Fibroblast of the aortic adventitia (primary cell): ENCODE measurements around the gene GABRG3. TPM values are rescaled to one million over a fixed set of nuclear protein-coding genes. Genes with fewer than 3 reads are reported as not detected.

ENCODE experiments used
- DNase-seq: peaks from one replicate; pipeline ENCODE4 v3.0.0-alpha.2; 2010; ENCODE audit warnings: low read depth
- H3K4me3 ChIP-seq: 2 replicates; pipeline ENCODE4 v1.5.1; 2011; ENCODE audit warnings: low read depth, mild to moderate bottlenecking, control low read depth, low read length, moderate library complexity
- CTCF ChIP-seq: IDR thresholded peaks from 2 replicates; pipeline ENCODE4 v1.5.1; 2011; ENCODE audit warnings: mild to moderate bottlenecking, low read length, control low read depth, inconsistent platforms; ENCODE audit not compliant: insufficient read depth
- total RNA-seq: library from RNA; depleted of rRNA; stranded (reverse); fragments of >200 nt; gene quantifications from 2 replicates; pipeline ENCODE4 v1.2.3, GENCODE V29; 2012; ENCODE audit warnings: low replicate concordance

GABRG3 gene
- total RNA-seq, 1 donor: not detected

- no peak overlapping the region for H3K4me3 ChIP-seq
- no peak for DNase-seq
- TF ChIP-seq CTCF: no peak
Measured at GRCh38 chr15:27456807-27457206, 485.8 kb downstream of the GABRG3 start.

- TF ChIP-seq CTCF: no peak
- H3K4me3 ChIP-seq: no peak overlapping the region
- DNase-seq: no peak
Measured at GRCh38 chr15:27457766-27458165, 486.8 kb downstream of the GABRG3 start.

- H3K4me3 ChIP-seq: no peak overlapping the region
- no peak for TF ChIP-seq CTCF
- no peak for DNase-seq
Measured at GRCh38 chr15:27458345-27459084, 487.5 kb downstream of the GABRG3 start.

DNA sequence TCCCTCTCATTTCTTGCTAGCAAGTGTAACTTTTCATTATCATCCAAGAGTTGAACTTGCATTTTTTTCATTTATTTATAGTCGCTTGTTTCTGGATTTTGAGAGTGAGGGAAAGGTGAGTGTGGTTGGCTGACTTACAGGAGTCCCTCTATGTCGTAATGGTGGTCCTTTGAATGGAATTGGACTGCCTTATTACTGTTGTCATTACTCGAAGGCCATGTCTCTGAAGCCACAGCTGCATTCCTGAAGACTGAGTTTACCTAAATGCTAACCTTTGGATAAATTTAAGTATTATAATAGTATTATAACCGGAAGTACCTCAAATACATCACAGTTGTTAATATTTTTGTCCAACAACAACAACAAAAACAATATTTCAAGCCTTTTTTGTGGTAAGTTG lies 488.9 kb downstream of the GABRG3 start:
- no peak for DNase-seq
- no peak for TF ChIP-seq CTCF
- no peak overlapping the region for H3K4me3 ChIP-seq

- no peak for DNase-seq
- TF ChIP-seq CTCF: no peak
- H3K4me3 ChIP-seq: no peak overlapping the region
Measured at GRCh38 chr15:27461181-27461580, 490.2 kb downstream of the GABRG3 start.

DNA sequence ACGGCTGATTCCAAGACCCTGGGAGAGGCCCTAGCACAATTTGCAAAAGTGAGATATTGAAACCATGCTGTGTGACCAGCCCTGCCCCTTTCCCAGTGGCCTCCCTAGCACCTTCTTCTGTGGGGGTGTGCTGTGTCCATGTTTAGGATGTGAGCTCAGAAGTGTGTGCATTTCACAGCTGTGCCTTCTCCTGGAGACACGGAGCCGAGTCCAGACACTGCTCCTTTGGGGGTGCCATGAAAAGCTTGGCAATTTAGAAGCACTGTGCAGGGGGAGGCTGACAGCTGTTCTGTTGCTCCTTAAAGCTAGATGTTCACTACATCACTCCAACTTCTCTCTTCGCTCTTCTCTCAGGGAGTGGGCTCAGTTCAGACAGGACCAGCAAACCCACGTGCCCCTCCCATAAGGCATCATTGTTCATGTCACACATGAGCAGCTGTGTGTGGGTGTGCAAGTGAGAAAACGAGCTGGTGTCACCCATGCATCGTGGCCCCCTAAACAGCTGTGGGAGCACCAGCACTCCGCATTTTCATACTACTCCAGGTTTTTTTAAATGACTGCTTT lies 492.6 kb downstream of the GABRG3 start:
- TF ChIP-seq CTCF: no peak
- no peak overlapping the region for H3K4me3 ChIP-seq
- DNase-seq: no peak
